HepG2 (cell line): ENCODE measurements around the gene GPM6B.

Source experiments
- CTCF ChIP-seq: sonication (generic); formaldehyde crosslinking; IDR thresholded peaks from 2 replicates; pipeline ENCODE4 v1.5.0; 2020; ENCODE audit warnings: mild to moderate bottlenecking, missing genetic modification reagents, moderate library complexity
- FOXP1 ChIP-seq, 2 experiments: fragments of 450-650 bp in 1 of 2; IDR thresholded peaks; 2 replicates each; pipeline ENCODE4 v1.6.1; 2017 to 2018; ENCODE audit warnings: antibody characterized with exemption in 1 of 2
- MAFK ChIP-seq, 2 experiments: IDR thresholded peaks in 1 of 2; conservative IDR thresholded peaks in 1 of 2; 2 replicates each; pipeline ENCODE4 v1.6.1; 2011; ENCODE audit warnings: improper control_type of control experiment in 2 of 2, low read length in 2 of 2
- POLR2AphosphoS5 ChIP-seq: IDR thresholded peaks from 2 replicates; pipeline ENCODE4 v1.6.1; 2012; ENCODE audit warnings: low read depth, low read length
- SETDB1 ChIP-seq: sonication (generic); formaldehyde crosslinking; IDR thresholded peaks from 2 replicates; pipeline ENCODE4 v1.5.1; 2020; ENCODE audit warnings: missing genetic modification reagents, mild to moderate bottlenecking, borderline replicate concordance
- TBL1XR1 ChIP-seq: fragments of 150-350 bp; IDR thresholded peaks from 2 replicates; pipeline ENCODE4 v1.6.1; 2014; ENCODE audit warnings: borderline replicate concordance, low read length; ENCODE audit not compliant: partially characterized antibody
- TCF12 ChIP-seq, 2 experiments: fragments of 450-650 bp in 1 of 2; sonication (generic) in 1 of 2; formaldehyde crosslinking in 1 of 2; IDR thresholded peaks; 2 replicates each; pipeline versions ENCODE4 v1.6.1 to v1.8.0; 2017 to 2022; ENCODE audit warnings: antibody characterized with exemption in 1 of 2, mild to moderate bottlenecking in 1 of 2, missing genetic modification reagents in 1 of 2, moderate library complexity in 1 of 2
- ZZZ3 ChIP-seq: sonication (generic); formaldehyde crosslinking; IDR thresholded peaks from 2 replicates; pipeline ENCODE4 v1.4.0; 2020; ENCODE audit warnings: missing genetic modification reagents, mild to moderate bottlenecking, borderline replicate concordance

GRCh38 chrX:13721819-13722519, 94.9 kb downstream of the GPM6B start:
- TF ChIP-seq ZZZ3 (no peak), CTCF (no peak), POLR2AphosphoS5 (no peak), TCF12 (IDR thresholded peaks at IDR 0.05) (no peak), TCF12 (CRISPR knock-in tag; IDR thresholded peaks at IDR 0.05) (no peak), SETDB1 (CRISPR knock-in tag) (no peak), MAFK (conservative IDR thresholded peaks at IDR 0.05 in 1 of 2, IDR thresholded peaks at IDR 0.05 in 1 of 2; ENCODE audit: low read length in 2 of 2) (no peak), TBL1XR1 (no peak), FOXP1 (IDR thresholded peaks at IDR 0.05) (no peak), FOXP1 (CRISPR knock-in tag; IDR thresholded peaks at IDR 0.05) (no peak)
